ENCODE results near the gene PSD2. TPM values are rescaled to one million over a fixed set of nuclear protein-coding genes. Genes with fewer than 3 reads are reported as not detected.

The PSD2 gene
- total and polyA plus RNA-seq, 2 donors from 2014 or later = 0.09 to 0.13 TPM

- intact Hi-C loops (cut with DNase I) = no loop called here
- no peak overlapping the region for H3K9ac ChIP-seq (ENCODE audit: low read length in 3 of 3)
- H3K36me3 ChIP-seq (ENCODE audit: control insufficient read depth in 2 of 3, insufficient read depth in 3 of 3, low read length in 3 of 3) = no peaks in the 10 kb centered on the region
- no peak for TF ChIP-seq CTCF (IDR thresholded peaks at IDR 0.05; ENCODE audit: borderline replicate concordance, extremely low read depth, insufficient read depth)
- H3K27me3 ChIP-seq (ENCODE audit: control insufficient read depth, insufficient read depth, low read length) = no peaks in the 10 kb centered on the region
- no peaks in the 10 kb centered on the region for H3K4me1 ChIP-seq (ENCODE audit: control insufficient read depth in 2 of 3, insufficient read depth in 2 of 3, low read depth in 1 of 3, low read length in 3 of 3)
- H3K27ac ChIP-seq (ENCODE audit: low read depth in 2 of 2, low read length in 2 of 2) = no peak overlapping the region
- FAIRE-seq (no peak), DNase-seq (peak in 1 of 5 donors; percentile 40)
- no peaks in the 10 kb centered on the region for H3K9me3 ChIP-seq (ENCODE audit: control insufficient read depth in 2 of 3, insufficient read depth in 1 of 3, low read length in 3 of 3)
- H3K4me3 ChIP-seq (ENCODE audit: low read length in 3 of 3) = no peak overlapping the region
Observed at GRCh38 chr5:139812836-139813805, 17.5 kb downstream of the PSD2 start.

- FAIRE-seq (no peak), DNase-seq (peak in 1 of 5 donors; percentile 43)
- Histone ChIP-seq H3K9ac (ENCODE audit: low read length in 3 of 3) (no peak overlapping the region), H3K9me3 (ENCODE audit: control insufficient read depth in 2 of 3, insufficient read depth in 1 of 3, low read length in 3 of 3) (no peaks in the 10 kb centered on the region), H3K27ac (ENCODE audit: low read depth in 2 of 2, low read length in 2 of 2) (no peak overlapping the region), H3K36me3 (ENCODE audit: control insufficient read depth in 2 of 3, insufficient read depth in 3 of 3, low read length in 3 of 3) (no peaks in the 10 kb centered on the region), H3K4me3 (ENCODE audit: low read length in 3 of 3) (no peak overlapping the region), H3K27me3 (ENCODE audit: control insufficient read depth, insufficient read depth, low read length) (no peaks in the 10 kb centered on the region), H3K4me1 (ENCODE audit: control insufficient read depth in 2 of 3, insufficient read depth in 2 of 3, low read depth in 1 of 3, low read length in 3 of 3) (no peaks in the 10 kb centered on the region)
- TF ChIP-seq CTCF (IDR thresholded peaks at IDR 0.05; ENCODE audit: borderline replicate concordance, extremely low read depth, insufficient read depth) = no peak
- intact Hi-C loops (cut with DNase I) = no loop called here
Observed at GRCh38 chr5:139814191-139814601, 18.6 kb downstream of the PSD2 start.

DNA sequence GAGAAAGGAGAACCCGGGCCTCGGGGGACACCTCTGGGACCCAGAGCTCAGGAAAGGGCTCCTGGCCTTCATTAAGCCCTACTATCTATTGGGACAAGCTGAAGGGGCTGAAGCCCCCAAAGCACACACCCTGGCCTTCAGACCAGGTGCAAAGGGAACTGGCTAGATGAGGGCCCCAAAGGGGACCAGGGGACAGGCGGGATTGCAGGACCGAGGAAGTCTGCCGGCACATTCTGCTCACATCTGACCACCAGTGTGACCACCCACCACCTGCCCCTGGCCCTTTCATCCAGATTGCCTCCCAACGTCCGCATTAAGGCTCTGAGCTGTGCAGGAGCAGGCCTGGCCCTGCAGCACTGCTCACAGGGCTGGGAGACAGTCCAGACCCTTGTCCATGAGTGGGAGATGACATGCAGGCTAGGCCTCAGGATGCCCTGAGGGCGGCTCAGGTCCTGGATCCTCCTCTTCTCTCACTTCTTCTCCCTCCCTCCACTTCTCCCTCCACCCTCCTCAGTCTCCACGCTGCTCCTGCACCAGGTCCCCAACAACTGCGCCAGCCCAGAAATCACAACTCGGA, 19.2 kb downstream of the PSD2 start:
- no peaks in the 10 kb centered on the region for H3K4me1 ChIP-seq (ENCODE audit: control insufficient read depth in 2 of 3, insufficient read depth in 2 of 3, low read depth in 1 of 3, low read length in 3 of 3)
- no peak for TF ChIP-seq CTCF (IDR thresholded peaks at IDR 0.05; ENCODE audit: borderline replicate concordance, extremely low read depth, insufficient read depth)
- intact Hi-C loops (cut with DNase I) = no loop called here
- H3K27me3 ChIP-seq (ENCODE audit: control insufficient read depth, insufficient read depth, low read length) = no peaks in the 10 kb centered on the region
- DNase-seq = no peak
- H3K9ac ChIP-seq (ENCODE audit: low read length in 3 of 3) = no peak overlapping the region
- FAIRE-seq = no peak
- H3K9me3 ChIP-seq (ENCODE audit: control insufficient read depth in 2 of 3, insufficient read depth in 1 of 3, low read length in 3 of 3) = no peaks in the 10 kb centered on the region
- H3K27ac ChIP-seq (ENCODE audit: low read depth in 2 of 2, low read length in 2 of 2) = no peak overlapping the region
- no peak overlapping the region for H3K4me3 ChIP-seq (ENCODE audit: low read length in 3 of 3)
- no peaks in the 10 kb centered on the region for H3K36me3 ChIP-seq (ENCODE audit: control insufficient read depth in 2 of 3, insufficient read depth in 3 of 3, low read length in 3 of 3)

Measured in kidney (tissue), 14 donors.